LNCaP clone FGC (cell line): ENCODE results near the gene E2F3.
A peak's percentile ranks its signal among the peaks of the same experiment; 100 is the strongest.

ENCODE experiments used
- DNase-seq: peaks from one replicate; pipeline ENCODE4 v3.0.0-alpha.2; 2011; ENCODE audit warnings: low read depth
- H3K4me3 ChIP-seq: 2 replicates; pipeline ENCODE4 v1.5.1; 2011; ENCODE audit warnings: mild to moderate bottlenecking, low read depth, low read length, control low read depth
- CTCF ChIP-seq: IDR thresholded peaks from 2 replicates; pipeline ENCODE4 v1.5.1; 2012; ENCODE audit warnings: mild to moderate bottlenecking; ENCODE audit not compliant: control insufficient read depth, insufficient read depth; ENCODE audit errors: extremely low read depth

E2F3 gene

DNA sequence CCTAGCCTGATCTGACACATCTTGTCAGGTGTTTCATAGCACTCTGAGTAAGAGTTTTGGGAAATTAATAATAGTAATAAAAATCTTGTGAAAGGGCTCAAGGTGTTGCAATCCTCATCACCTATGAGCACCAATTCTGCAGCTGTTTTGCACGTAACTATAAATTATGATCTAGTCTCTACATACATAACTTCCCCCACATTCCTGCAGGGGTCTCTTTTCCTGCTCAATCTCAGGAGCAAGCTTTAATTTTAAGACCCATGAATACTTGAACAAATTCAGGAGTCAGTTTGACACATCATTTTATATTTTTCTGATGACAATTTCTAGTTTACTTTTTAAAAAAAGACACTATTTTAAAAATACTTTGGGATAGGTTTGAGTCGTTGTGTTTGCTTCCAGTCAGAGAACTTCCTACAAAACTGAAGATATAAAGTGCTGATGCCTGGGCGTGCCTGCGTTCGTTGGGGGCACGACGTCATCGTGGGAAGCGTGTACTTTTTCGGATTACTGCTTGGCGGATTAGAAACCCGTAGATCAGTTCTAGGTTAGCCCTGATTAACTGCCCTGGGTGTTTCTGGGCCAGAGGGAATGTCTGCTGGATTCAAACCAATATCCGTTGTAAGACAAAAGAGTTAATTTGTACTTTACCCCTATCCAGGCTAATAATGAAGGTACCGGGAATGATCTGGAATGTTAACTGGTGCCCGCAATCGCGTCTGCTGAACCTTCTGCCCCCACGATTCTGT lies 1.0 kb upstream of the E2F3 start:
- peak; percentile 44 for TF ChIP-seq CTCF
- DNase-seq: no peak
- peak overlapping the region; percentile 63 for H3K4me3 ChIP-seq

DNA sequence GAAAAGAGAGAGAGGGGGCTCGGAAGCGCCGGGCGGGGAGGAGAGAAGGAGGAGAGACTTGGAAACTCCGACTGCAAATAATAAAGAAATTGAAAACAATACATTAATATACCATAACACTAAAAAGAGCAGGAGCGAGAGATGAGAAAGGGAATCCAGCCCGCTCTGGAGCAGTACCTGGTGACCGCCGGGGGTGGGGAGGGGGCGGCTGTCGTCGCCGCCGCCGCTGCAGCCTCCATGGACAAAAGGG lies 338 bp downstream of the E2F3 start:
- peak overlapping the region; percentile 73 for H3K4me3 ChIP-seq
- DNase-seq: no peak
- TF ChIP-seq CTCF: no peak

- TF ChIP-seq CTCF: no peak
- DNase-seq: no peak
- peak overlapping the region; percentile 73 for H3K4me3 ChIP-seq
These were observed 827 bp downstream of the E2F3 start for GRCh38 chr6:20402342-20403069.

DNA sequence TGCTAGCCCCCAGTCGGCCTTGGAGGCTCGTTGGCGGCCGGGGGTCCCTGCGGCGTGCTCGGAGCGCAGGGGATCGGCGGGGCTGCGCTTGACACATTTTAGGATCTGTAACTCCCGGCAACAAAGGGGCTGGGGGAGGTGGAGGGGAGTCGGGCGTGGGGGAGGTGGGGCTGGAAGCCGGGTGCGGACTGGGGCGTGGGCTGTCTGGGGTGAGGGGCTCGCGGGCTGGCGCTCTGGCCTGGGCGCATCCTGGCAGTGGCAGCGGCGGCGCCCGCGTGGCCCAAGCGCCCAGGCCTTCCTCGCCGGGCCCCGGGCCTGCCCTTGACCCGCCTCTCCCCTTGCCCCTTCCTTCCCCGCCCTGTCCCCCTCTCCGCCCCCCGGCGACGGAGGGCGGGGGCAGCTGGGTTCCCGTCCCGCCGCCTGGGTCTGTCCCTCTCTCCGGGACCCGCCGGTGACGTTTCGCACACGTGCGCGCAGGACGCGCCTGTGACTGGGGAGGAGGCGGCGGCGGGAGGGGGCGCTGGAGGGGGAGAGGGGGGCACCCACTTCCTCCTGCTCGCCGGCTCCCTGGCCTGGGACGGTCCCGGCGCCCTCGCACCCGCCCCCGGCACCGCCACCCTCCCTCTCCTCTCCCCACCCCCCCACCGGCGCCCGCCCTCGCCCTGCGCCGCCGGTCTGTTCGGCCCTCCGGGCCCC lies 1.5 kb downstream of the E2F3 start:
- no peak for DNase-seq
- peak overlapping the region; percentile 73 for H3K4me3 ChIP-seq
- TF ChIP-seq CTCF: no peak

GRCh38 chr6:20403766-20404640 lies 2.3 kb downstream of the E2F3 start:
- no peak for TF ChIP-seq CTCF
- DNase-seq: no peak
- peak overlapping the region; percentile 73 for H3K4me3 ChIP-seq

DNA sequence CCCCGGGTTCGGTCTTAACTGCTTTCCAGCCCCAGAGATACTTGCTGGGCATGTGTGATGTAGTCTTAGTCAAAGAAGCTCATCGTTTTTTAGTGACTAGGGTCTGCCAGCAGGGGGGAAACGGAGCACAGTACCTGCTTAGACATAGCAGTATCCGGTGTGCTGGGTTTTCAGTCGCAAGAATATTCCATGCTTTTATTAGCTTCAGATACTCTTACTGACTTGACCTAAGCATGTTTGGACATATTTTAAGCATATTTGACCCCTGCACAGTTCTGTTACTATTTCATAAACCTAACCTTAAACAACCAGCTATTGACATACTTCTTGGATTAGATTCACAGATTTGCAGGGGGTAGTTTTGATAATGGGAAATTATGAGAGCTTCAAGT lies 3.0 kb downstream of the E2F3 start:
- peak overlapping the region; percentile 73 for H3K4me3 ChIP-seq
- peak; percentile 48 for TF ChIP-seq CTCF
- peak; percentile 57 for DNase-seq
